Right lobe of liver (tissue), 6 donors: Measurements from ENCODE around the gene SPTBN4. TPM values are rescaled to one million over a fixed set of nuclear protein-coding genes. Genes with fewer than 3 reads are reported as not detected.
"Not testable (repeated sequence)": the region's sequence is repeated elsewhere in the genome, so short reads cannot be mapped to it uniquely, and the experiment has no call there.

Experiments used
- ATAC-seq, 4 donors: fragments of 200-7000 bp; cut with Tn5 transposase; one replicate each; pipeline ENCODE4 v1.9.1; 2020; ENCODE audit warnings: mild to moderate bottlenecking in 4 of 4, moderate library complexity in 4 of 4
- DNase-seq, 3 donors: peaks; one replicate each; pipeline ENCODE4 v3.0.0-alpha.2; 2020
- H3K27ac ChIP-seq, 3 donors: fragments of 200-600 bp; one replicate each; pipeline ENCODE4 v1.8.0; 2022
- H3K27me3 ChIP-seq, 2 donors: fragments of 200-600 bp; one replicate each; pipeline ENCODE4 v1.8.0; 2022
- H3K36me3 ChIP-seq, 4 donors: fragments of 200-600 bp; sonication (generic) in 1 of 4; one replicate each; pipeline versions ENCODE4 v1.5.1 to v1.8.0; 2017 to 2022; ENCODE audit warnings: control low read depth in 1 of 4
- H3K4me1 ChIP-seq, 4 donors: fragments of 200-600 bp; sonication (generic) in 1 of 4; one replicate each; pipeline versions ENCODE4 v1.5.1 to v1.8.0; 2017 to 2022; ENCODE audit warnings: control low read depth in 1 of 4
- H3K4me3 ChIP-seq, 3 donors: fragments of 200-600 bp; one replicate each; pipeline ENCODE4 v1.8.0; 2022
- H3K9me3 ChIP-seq, 4 donors: fragments of 200-600 bp; sonication (generic) in 1 of 4; one replicate each; pipeline versions ENCODE4 v1.5.1 to v1.8.0; 2017 to 2022; ENCODE audit warnings: control low read depth in 1 of 4
- CTCF ChIP-seq, 4 donors: fragments of 200-600 bp in 3 of 4; fragments of 450-650 bp in 1 of 4; IDR thresholded peaks; one replicate each; pipeline versions ENCODE4 v1.5.1 to v1.8.0; 2016 to 2022; ENCODE audit warnings: antibody characterized with exemption in 4 of 4, mild to moderate bottlenecking in 2 of 4
- POLR2A ChIP-seq: fragments of 450-650 bp; IDR thresholded peaks from one replicate; pipeline ENCODE4 v1.6.1; 2017; ENCODE audit warnings: antibody characterized with exemption, mild to moderate bottlenecking
- WGBS: methylation state at CpG from one replicate; pipeline ENCODE4 v1.1.6; 2018; ENCODE audit warnings: low coverage, low lambda C conversion rate; ENCODE audit not compliant: insufficient coverage; ENCODE audit errors: missing lambda C conversion rate; 5-methylcytosine and 5-hydroxymethylcytosine counted together
- intact Hi-C, 2 donors: fragments of 100-400 bp; cut with DNase I; formaldehyde crosslinking; loops; one replicate each; pipeline versions ENCODE4 v1.11.2 to v1.14.1; 2022
- total RNA-seq, 6 experiments: library from RNA; depleted of rRNA in 2 of 6; stranded (reverse); fragments of >200 nt in 2 of 6; fragmentation: NEBNext Ultra II Directional in 3 of 6; extraction: Animal tissue kit (Norgen Biotek cat#: 25700) in 3 of 6; gene quantifications; one replicate each; pipeline versions ENCODE4 v1.1.0 to v1.2.4, GENCODE V29; 2016 to 2023
- donor health status: DM: no; HTN: yes; CAD: no.
- donor health status: DM: no; HTN: no; CAD: no.
- donor health status: DM: no; HTN: no; CAD: no.
- donor health status: DM: no; HTN: yes; CAD: no.
- donor health status: DM: no; HTN: yes; CAD: no.

Gene SPTBN4
- total RNA-seq, 6 experiments from 2014 or later, result 0.44 to 1.6 (median 0.65) TPM

- Histone ChIP-seq H3K27ac (no peak overlapping the region), H3K9me3 (no peaks in the 10 kb centered on the region), H3K36me3 (peaks cover 0 to 17% (median 8%) of the 10 kb centered on the region in 4 donors), H3K4me3 (no peak overlapping the region), H3K27me3 (no peaks in the 10 kb centered on the region), H3K4me1 (peaks cover 0 to 30% (median 8%) of the 10 kb centered on the region in 4 donors)
- WGBS, result 84% methylated on average over 2 of the region's 3 CpGs
- DNase-seq (no peak), ATAC-seq (no peak)
- TF ChIP-seq POLR2A (no peak), CTCF (IDR thresholded peaks at IDR 0.05) (no peak)
- intact Hi-C loops, result no loop called here
Measured at GRCh38 chr19:40458597-40458974, 8.2 kb upstream of the SPTBN4 start.

- H3K27me3 ChIP-seq, result no peaks in the 10 kb centered on the region
- no peak overlapping the region for H3K27ac ChIP-seq
- TF ChIP-seq CTCF (IDR thresholded peaks at IDR 0.05) (no peak), POLR2A (no peak)
- no peaks in the 10 kb centered on the region for H3K9me3 ChIP-seq
- WGBS, result 90% methylated on average over 3 of the region's 3 CpGs
- H3K4me3 ChIP-seq, result no peak overlapping the region
- ATAC-seq (no peak), DNase-seq (no peak)
- H3K36me3 ChIP-seq, result peaks cover 0 to 12% (median 6%) of the 10 kb centered on the region in 4 donors
- intact Hi-C loops, result no loop called here
- H3K4me1 ChIP-seq, result peaks cover 0 to 42% (median 13%) of the 10 kb centered on the region in 4 donors
Measured at GRCh38 chr19:40460185-40460584, 6.6 kb upstream of the SPTBN4 start.

- WGBS, result 15% methylated on average over 5 of the region's 7 CpGs
- peak; percentile 43 to 71 (median 70) for DNase-seq
- intact Hi-C loops, result no loop called here
Measured at GRCh38 chr19:40461669-40462221, 5.1 kb upstream of the SPTBN4 start.

GRCh38 chr19:40463587-40464037, 3.2 kb upstream of the SPTBN4 start:
- WGBS, result 11% methylated on average over 10 of the region's 12 CpGs
- H3K27ac ChIP-seq, result peak overlapping the region; percentile 92 to 93 (median 93)

More at GRCh38 chr19:40461669-40462221, 5.1 kb upstream of the SPTBN4 start:
- Histone ChIP-seq H3K9me3 (no peaks in the 10 kb centered on the region), H3K4me3 (no peak overlapping the region), H3K36me3 (peaks cover 0 to 9% (median 2%) of the 10 kb centered on the region in 4 donors), H3K27me3 (no peaks in the 10 kb centered on the region), H3K4me1 (peaks cover 0 to 50% (median 19%) of the 10 kb centered on the region in 4 donors), H3K27ac (peak overlapping the region in 2 of 3 donors; percentile 20 to 55)
- TF ChIP-seq CTCF (IDR thresholded peaks at IDR 0.05) (no peak), POLR2A (no peak)
- ATAC-seq, result peak in 3 of 4 donors; percentile 0 to 42 (median 4)

More at GRCh38 chr19:40463587-40464037, 3.2 kb upstream of the SPTBN4 start:
- ATAC-seq (peak in 1 of 4 donors; percentile 0), DNase-seq (peak in 2 of 3 donors; percentile 48 to 54)
- Histone ChIP-seq H3K4me1 (peaks cover 0 to 50% (median 19%) of the 10 kb centered on the region in 4 donors), H3K4me3 (peak overlapping the region; percentile 10 to 93 (median 78))
- H3K27me3 ChIP-seq, H3K9me3 ChIP-seq, H3K36me3 ChIP-seq, intact Hi-C loops: not testable (repeated sequence)
